HepG2 (cell line): ENCODE results near the gene RICTOR. TPM values are rescaled to one million over a fixed set of nuclear protein-coding genes. Genes with fewer than 3 reads are reported as not detected.

Experiments used
- DNMT3B ChIP-seq: conservative IDR thresholded peaks from 2 replicates; pipeline ENCODE4 v1.6.1; 2016; ENCODE audit warnings: missing biosample characterization, control low read depth
- HIVEP1 ChIP-seq: sonication (generic); formaldehyde crosslinking; IDR thresholded peaks from 2 replicates; pipeline ENCODE4 v1.4.0; 2020; ENCODE audit warnings: mild to moderate bottlenecking, missing genetic modification reagents
- SP5 ChIP-seq: IDR thresholded peaks from 2 replicates; pipeline ENCODE4 v1.6.1; 2016; ENCODE audit warnings: low read depth, borderline replicate concordance
- SUZ12 ChIP-seq: fragments of 150-350 bp; IDR thresholded peaks from 2 replicates; pipeline ENCODE4 v1.6.1; 2014; ENCODE audit warnings: low read depth, low read length
- ZBTB10 ChIP-seq: sonication (generic); formaldehyde crosslinking; IDR thresholded peaks from 2 replicates; pipeline ENCODE4 v1.4.0; 2020; ENCODE audit warnings: missing genetic modification reagents, borderline replicate concordance
- ZKSCAN8 ChIP-seq: IDR thresholded peaks from 2 replicates; pipeline ENCODE4 v1.6.1; 2016; ENCODE audit warnings: borderline replicate concordance, missing genetic modification reagents, missing compliant biosample characterization
- ZNF121 ChIP-seq: sonication (generic); formaldehyde crosslinking; IDR thresholded peaks from 2 replicates; pipeline ENCODE4 v1.5.0; 2020; ENCODE audit warnings: mild to moderate bottlenecking, missing genetic modification reagents
- ZNF317 ChIP-seq: sonication (generic); formaldehyde crosslinking; IDR thresholded peaks from 2 replicates; pipeline ENCODE4 v1.5.0; 2020; ENCODE audit warnings: mild to moderate bottlenecking, missing genetic modification reagents
- ZNF564 ChIP-seq: sonication (generic); formaldehyde crosslinking; IDR thresholded peaks from 2 replicates; pipeline ENCODE4 v1.8.1; 2023; ENCODE audit warnings: mild to moderate bottlenecking, missing genetic modification reagents
- ZNF609 ChIP-seq: sonication (generic); formaldehyde crosslinking; IDR thresholded peaks from 2 replicates; pipeline ENCODE4 v1.4.0; 2020; ENCODE audit warnings: mild to moderate bottlenecking, missing genetic modification reagents, borderline replicate concordance
- ZNF7 ChIP-seq: IDR thresholded peaks from 2 replicates; pipeline ENCODE4 v1.6.1; 2016; ENCODE audit warnings: missing biosample characterization, missing genetic modification reagents
- ZNF891 ChIP-seq: sonication (generic); formaldehyde crosslinking; IDR thresholded peaks from 2 replicates; pipeline ENCODE4 v1.5.0; 2020; ENCODE audit warnings: mild to moderate bottlenecking, missing genetic modification reagents
- polyA plus RNA-seq, 8 experiments: library from polyadenylated mRNA; depleted of rRNA in 3 of 8; stranded (reverse) in 7 of 8; unstranded in 1 of 8; fragments of >200 nt; fragmentation: Illumina TruSeq in 4 of 8; extraction: Trizol in 4 of 8; gene quantifications; 2 replicates each; pipeline versions ENCODE4 v1.2.1 to v1.2.3, GENCODE V29; 2011 to 2016; ENCODE audit warnings: low read depth in 4 of 8, missing spikeins in 1 of 8, mixed read lengths in 1 of 8; ENCODE audit not compliant: insufficient read depth in 1 of 8
- total RNA-seq, 5 experiments: library from RNA; depleted of rRNA; stranded (reverse); fragments of >200 nt; fragmentation: Illumina TruSeq; extraction: Trizol; gene quantifications; 2 replicates each; pipeline ENCODE4 v1.2.3, GENCODE V29; 2016; ENCODE audit warnings: low read depth in 1 of 5
- TF ChIP-seq, protein P1 (sequence below): sonication (generic); formaldehyde crosslinking; IDR thresholded peaks from 2 replicates; pipeline ENCODE4 v1.5.1; 2020; ENCODE audit warnings: mild to moderate bottlenecking, missing genetic modification reagents, borderline replicate concordance
- TF ChIP-seq, protein P2 (sequence below): sonication (generic); formaldehyde crosslinking; IDR thresholded peaks from 2 replicates; pipeline ENCODE4 v1.5.0; 2020; ENCODE audit warnings: mild to moderate bottlenecking, missing genetic modification reagents, borderline replicate concordance

Gene RICTOR
- total and polyA plus RNA-seq, 2 of the 13 experiments (the other 11 are each of a cell fraction or from before 2014, with no cell fraction given), result 10.7 to 15.4 TPM

- TF ChIP-seq ZBTB10 (CRISPR knock-in tag) (no peak), HIVEP1 (CRISPR knock-in tag) (no peak), ZNF564 (no peak), DNMT3B (CRISPR knock-in tag) (0 out of 2 replicates have a peak, but pooled peaks have one; percentile 47), ZNF121 (CRISPR knock-in tag) (peak; percentile 74), ZNF891 (CRISPR knock-in tag) (no peak), ZNF609 (CRISPR knock-in tag) (peak; percentile 71), SUZ12 (no peak), ZNF7 (CRISPR knock-in tag) (no peak), ZNF317 (CRISPR knock-in tag) (0 out of 2 replicates have a peak, but pooled peaks have one; percentile 36), ZKSCAN8 (CRISPR knock-in tag) (peak; percentile 88), SP5 (CRISPR knock-in tag) (peak; percentile 78)
- TF ChIP-seq, protein P1, sequence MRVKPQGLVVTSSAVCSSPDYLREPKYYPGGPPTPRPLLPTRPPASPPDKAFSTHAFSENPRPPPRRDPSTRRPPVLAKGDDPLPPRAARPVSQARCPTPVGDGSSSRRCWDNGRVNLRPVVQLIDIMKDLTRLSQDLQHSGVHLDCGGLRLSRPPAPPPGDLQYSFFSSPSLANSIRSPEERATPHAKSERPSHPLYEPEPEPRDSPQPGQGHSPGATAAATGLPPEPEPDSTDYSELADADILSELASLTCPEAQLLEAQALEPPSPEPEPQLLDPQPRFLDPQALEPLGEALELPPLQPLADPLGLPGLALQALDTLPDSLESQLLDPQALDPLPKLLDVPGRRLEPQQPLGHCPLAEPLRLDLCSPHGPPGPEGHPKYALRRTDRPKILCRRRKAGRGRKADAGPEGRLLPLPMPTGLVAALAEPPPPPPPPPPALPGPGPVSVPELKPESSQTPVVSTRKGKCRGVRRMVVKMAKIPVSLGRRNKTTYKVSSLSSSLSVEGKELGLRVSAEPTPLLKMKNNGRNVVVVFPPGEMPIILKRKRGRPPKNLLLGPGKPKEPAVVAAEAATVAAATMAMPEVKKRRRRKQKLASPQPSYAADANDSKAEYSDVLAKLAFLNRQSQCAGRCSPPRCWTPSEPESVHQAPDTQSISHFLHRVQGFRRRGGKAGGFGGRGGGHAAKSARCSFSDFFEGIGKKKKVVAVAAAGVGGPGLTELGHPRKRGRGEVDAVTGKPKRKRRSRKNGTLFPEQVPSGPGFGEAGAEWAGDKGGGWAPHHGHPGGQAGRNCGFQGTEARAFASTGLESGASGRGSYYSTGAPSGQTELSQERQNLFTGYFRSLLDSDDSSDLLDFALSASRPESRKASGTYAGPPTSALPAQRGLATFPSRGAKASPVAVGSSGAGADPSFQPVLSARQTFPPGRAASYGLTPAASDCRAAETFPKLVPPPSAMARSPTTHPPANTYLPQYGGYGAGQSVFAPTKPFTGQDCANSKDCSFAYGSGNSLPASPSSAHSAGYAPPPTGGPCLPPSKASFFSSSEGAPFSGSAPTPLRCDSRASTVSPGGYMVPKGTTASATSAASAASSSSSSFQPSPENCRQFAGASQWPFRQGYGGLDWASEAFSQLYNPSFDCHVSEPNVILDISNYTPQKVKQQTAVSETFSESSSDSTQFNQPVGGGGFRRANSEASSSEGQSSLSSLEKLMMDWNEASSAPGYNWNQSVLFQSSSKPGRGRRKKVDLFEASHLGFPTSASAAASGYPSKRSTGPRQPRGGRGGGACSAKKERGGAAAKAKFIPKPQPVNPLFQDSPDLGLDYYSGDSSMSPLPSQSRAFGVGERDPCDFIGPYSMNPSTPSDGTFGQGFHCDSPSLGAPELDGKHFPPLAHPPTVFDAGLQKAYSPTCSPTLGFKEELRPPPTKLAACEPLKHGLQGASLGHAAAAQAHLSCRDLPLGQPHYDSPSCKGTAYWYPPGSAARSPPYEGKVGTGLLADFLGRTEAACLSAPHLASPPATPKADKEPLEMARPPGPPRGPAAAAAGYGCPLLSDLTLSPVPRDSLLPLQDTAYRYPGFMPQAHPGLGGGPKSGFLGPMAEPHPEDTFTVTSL (CRISPR knock-in tag), result peak; percentile 45; the same call in 1 of the 2 replicates
- TF ChIP-seq, protein P2, sequence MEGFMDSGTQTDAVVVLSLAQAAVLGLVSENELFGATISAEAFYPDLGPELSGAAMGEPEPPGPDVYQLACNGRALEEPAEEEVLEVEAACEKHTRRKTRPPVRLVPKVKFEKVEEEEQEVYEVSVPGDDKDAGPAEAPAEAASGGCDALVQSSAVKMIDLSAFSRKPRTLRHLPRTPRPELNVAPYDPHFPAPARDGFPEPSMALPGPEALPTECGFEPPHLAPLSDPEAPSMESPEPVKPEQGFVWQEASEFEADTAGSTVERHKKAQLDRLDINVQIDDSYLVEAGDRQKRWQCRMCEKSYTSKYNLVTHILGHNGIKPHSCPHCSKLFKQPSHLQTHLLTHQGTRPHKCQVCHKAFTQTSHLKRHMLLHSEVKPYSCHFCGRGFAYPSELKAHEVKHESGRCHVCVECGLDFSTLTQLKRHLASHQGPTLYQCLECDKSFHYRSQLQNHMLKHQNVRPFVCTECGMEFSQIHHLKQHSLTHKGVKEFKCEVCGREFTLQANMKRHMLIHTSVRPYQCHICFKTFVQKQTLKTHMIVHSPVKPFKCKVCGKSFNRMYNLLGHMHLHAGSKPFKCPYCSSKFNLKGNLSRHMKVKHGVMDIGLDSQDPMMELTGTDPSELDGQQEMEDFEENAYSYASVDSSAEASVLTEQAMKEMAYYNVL (CRISPR knock-in tag), result peak; percentile 59; the same call in 1 of the 2 replicates
Observed at GRCh38 chr5:39102684-39103155, 28.5 kb upstream of the RICTOR start (continued).
